NCI-H1417 treated with DMSO at 0.1 percent for 48 hours (cell line): Measurements from ENCODE around the gene NBEA.
"Not testable (repeated sequence)": the region's sequence is repeated elsewhere in the genome, so short reads cannot be mapped to it uniquely, and the experiment has no call there.

Experiments
- DNase-seq: peaks from one replicate; lab custom pipeline; 2025; lab: John Stamatoyannopoulos, UW

The NBEA gene

GRCh38 chr13:35672611-35673010, 730.5 kb downstream of the NBEA start:
- DNase-seq, result no peak

GRCh38 chr13:35675651-35676050, 733.6 kb downstream of the NBEA start:
- no peak for DNase-seq

GRCh38 chr13:35677863-35678262, 735.8 kb downstream of the NBEA start:
- not testable (repeated sequence) for DNase-seq

GRCh38 chr13:35681685-35682084, 739.6 kb downstream of the NBEA start:
- no peak for DNase-seq

- DNase-seq, result no peak
Measured at GRCh38 chr13:35684432-35684831, 742.4 kb downstream of the NBEA start.

GRCh38 chr13:35687336-35687735, 745.3 kb downstream of the NBEA start:
- no peak for DNase-seq

- no peak for DNase-seq
Measured at GRCh38 chr13:35690581-35691207, 748.6 kb downstream of the NBEA start.

- no peak for DNase-seq
Measured at GRCh38 chr13:35693134-35693784, 751.2 kb downstream of the NBEA start.

- DNase-seq, result no peak
Measured at GRCh38 chr13:35694031-35694430, 752.0 kb downstream of the NBEA start.

- DNase-seq, result no peak
Measured at GRCh38 chr13:35694549-35695447, 752.7 kb downstream of the NBEA start.

- DNase-seq, result no peak
Measured at GRCh38 chr13:35695448-35695770, 753.3 kb downstream of the NBEA start.

- no peak for DNase-seq
Measured at GRCh38 chr13:35697186-35697730, 755.2 kb downstream of the NBEA start.

GRCh38 chr13:35698911-35699576, 757.0 kb downstream of the NBEA start:
- DNase-seq, result no peak

- DNase-seq, result no peak
Measured at GRCh38 chr13:35699825-35700510, 757.9 kb downstream of the NBEA start.

- DNase-seq, result no peak
Measured at GRCh38 chr13:35700671-35701070, 758.6 kb downstream of the NBEA start.

GRCh38 chr13:35702316-35702715, 760.2 kb downstream of the NBEA start:
- DNase-seq, result no peak

GRCh38 chr13:35703061-35703460, 761.0 kb downstream of the NBEA start:
- DNase-seq, result no peak

- no peak for DNase-seq
Measured at GRCh38 chr13:35704331-35704730, 762.3 kb downstream of the NBEA start.

GRCh38 chr13:35706281-35706680, 764.2 kb downstream of the NBEA start:
- DNase-seq, result no peak

- DNase-seq, result no peak
Measured at GRCh38 chr13:35706721-35707120, 764.7 kb downstream of the NBEA start.

GRCh38 chr13:35711909-35712308, 769.8 kb downstream of the NBEA start:
- DNase-seq, result no peak
